Germinal center (tissue), 1 donor: ENCODE measurements around the gene KCNE1.
"Not testable (repeated sequence)": the region's sequence is repeated elsewhere in the genome, so short reads cannot be mapped to it uniquely, and the experiment has no call there.

Experiments used
- DNase-seq: peaks from one replicate; pipeline ENCODE4 v3.0.0; 2012; ENCODE audit warnings: mixed read lengths, low spot score

The KCNE1 gene

GRCh38 chr21:34511181-34511580, 829 bp downstream of the KCNE1 start:
- DNase-seq, result no peak

GRCh38 chr21:34510148-34511142, 1.6 kb downstream of the KCNE1 start:
- DNase-seq, result peak; percentile 25

DNA sequence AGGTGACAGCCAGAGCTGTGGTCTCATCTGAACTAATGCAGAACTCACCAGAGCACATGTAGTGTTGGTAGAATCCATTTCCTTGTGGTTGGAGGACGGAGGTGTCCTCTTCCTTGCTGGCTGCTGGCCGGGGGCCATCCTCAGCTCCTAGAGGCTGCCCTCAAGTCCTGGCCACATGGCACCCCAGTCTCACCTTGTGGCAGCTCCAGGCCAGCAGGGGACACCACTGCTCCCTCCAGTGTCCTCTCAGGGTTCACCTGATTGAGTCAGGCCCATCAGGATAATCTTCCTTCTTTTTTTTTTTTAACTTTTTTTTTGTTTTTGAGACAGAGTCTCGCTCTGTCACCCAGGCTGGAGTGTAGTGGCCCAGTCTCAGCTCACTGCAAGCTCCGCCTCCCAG, 2.9 kb downstream of the KCNE1 start:
- no peak for DNase-seq

DNA sequence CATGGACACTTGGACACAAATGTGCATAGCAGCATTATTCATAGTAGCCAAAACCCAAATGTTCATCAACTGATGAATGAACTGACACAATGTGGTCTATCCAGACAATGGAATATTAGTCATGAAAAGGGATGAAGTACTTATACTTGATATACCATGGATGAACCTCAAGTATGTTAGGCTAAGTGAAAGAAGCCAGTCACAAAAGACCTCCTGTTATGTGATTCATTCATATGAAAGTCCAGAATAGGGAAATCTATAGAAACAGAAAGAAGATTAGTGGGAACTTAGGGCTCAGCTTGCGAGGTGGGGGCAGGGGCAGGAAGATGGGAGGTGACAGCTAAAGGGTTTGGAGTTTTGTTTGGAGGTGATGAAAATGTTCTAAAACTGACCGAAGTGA, 7.4 kb downstream of the KCNE1 start:
- no peak for DNase-seq

DNA sequence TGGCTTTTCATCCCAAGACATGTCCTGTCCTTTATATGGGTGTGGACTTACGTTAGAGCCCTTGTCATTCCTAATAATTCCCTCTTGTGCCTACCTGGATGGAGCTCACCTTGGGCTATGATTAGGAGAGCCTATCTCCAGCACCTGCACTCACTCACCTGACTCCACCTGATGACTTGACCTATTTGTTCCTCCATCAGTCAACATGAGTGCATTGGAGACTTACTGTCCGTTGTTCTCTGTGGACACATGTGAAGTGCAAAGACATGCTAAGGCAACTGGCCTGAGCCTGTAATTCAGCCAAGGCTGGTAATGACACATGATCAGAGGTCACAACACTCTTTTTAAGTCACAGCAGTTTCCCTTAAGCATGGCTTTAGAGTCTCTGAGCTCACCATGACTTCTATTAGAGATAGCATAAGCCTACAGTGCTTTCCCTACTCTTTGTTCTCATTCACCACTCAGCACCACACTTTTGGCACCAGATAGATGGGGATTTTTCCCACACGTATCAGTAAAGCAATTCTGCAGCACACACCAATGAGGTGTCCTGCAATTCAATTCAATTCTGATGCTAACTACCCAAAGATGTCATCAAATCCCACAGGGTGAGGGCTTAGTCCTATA, 9.4 kb downstream of the KCNE1 start:
- no peak for DNase-seq

GRCh38 chr21:34501716-34502115, 10.3 kb downstream of the KCNE1 start:
- no peak for DNase-seq

DNA sequence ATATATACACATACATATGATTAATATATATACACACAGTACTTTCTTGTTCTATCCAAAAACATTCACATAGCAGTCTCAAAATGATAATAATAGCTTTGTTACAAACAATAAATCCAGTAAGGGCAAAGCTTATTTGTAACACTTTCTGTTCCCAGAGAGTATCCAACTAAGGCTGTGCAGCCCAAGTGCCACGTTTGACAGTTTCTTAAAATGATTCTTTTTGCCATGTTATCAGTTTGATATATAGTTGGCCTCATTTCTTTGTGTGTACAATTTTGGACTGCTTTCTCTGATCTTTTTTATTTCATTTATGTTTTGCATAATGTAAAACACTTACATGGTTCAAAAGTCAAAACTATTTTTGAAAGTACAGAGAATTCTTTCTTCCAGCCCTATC, 11.8 kb downstream of the KCNE1 start:
- no peak for DNase-seq

DNA sequence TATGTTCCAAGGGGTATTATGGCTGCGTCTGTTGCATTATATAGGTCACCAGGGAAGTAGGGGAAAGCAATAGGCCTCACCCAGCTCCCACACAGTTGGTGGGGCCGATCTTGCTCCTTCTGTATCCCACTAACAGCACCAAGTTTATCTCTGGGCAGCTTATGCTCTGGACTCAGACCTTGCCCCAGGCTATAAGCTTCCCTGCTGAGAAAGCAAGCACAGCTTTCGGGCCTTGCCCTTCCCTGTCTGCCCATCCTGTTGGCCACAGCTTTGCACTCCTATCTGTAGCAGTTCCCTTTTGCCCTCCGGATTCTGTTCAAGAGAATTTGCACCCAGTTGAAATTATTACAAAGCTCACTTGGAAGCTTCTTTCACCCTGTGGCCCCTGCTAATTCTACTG, 12.9 kb downstream of the KCNE1 start:
- DNase-seq, result no peak

- no peak for DNase-seq
These were observed 13.4 kb downstream of the KCNE1 start for GRCh38 chr21:34498623-34499022.

- not testable (repeated sequence) for DNase-seq
These were observed 28.2 kb downstream of the KCNE1 start for GRCh38 chr21:34483854-34484253.

DNA sequence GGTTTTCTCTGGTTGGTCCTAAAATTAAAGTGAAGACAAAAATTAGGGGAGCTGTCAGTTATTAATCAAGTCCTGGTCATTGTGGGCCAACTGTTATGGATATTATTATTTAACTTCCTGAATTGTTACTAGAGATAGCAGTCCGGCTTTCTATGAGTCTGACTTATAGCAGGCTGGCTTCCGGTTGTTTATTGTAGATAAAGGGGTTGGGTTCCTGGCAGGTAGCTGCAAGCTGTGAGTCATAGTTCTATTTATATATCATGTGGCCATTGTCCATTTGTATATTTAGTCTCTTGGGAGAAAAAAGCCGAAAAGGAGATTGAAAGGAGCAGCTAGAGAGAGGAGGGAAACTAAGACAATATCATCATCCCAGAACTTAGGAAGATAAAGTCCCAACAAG, 28.6 kb downstream of the KCNE1 start:
- DNase-seq, result not testable (repeated sequence)

- not testable (repeated sequence) for DNase-seq
These were observed 44.7 kb downstream of the KCNE1 start for GRCh38 chr21:34467333-34467732.

DNA sequence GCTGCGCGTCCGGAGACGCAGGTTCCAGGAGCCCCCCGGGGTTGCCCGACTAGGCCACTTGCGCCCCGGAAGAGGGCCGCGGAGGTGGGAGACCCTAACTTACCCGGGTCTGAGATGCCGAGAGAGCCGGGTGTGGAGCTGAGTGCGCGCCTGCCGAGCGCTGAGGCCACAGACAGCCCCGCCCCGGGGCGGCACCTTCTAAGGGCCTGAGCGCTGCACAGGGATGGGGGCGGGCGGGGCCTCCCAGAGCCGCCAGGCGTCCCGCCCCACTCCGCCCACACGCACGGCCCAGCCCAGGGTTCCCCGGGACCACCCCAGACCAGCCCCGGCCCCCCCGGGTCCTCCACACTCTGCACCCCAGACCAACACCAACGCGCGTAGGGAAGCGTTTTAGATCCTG, 52.6 kb downstream of the KCNE1 start:
- not testable (repeated sequence) for DNase-seq

- DNase-seq, result not testable (repeated sequence)
These were observed 53.7 kb downstream of the KCNE1 start for GRCh38 chr21:34458266-34458665.

GRCh38 chr21:34456180-34456579, 55.8 kb downstream of the KCNE1 start:
- DNase-seq, result not testable (repeated sequence)

GRCh38 chr21:34455628-34456027, 56.4 kb downstream of the KCNE1 start:
- not testable (repeated sequence) for DNase-seq

- DNase-seq, result not testable (repeated sequence)
These were observed 65.0 kb downstream of the KCNE1 start for GRCh38 chr21:34447018-34447417.

DNA sequence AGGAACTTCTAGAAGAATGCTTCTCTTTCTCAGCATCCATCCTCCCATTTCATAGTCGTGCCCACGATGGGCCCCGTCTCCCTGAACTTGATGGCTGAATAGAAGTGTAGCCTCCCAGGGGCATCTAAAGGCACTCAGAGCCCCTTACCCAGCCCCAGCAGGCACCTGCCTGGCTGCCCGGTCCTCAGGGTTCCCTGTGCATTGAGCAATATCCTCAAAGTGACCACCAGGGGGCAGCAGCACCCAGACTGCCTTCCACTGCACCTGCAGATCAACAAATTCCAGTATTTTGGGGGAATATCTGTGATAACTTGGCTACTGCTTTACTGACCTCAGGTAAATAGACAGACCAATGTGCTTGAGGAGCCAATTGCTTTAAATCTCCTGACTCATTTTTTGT, 68.5 kb downstream of the KCNE1 start:
- DNase-seq, result not testable (repeated sequence)

GRCh38 chr21:34429710-34430109, 82.3 kb downstream of the KCNE1 start:
- not testable (repeated sequence) for DNase-seq

DNA sequence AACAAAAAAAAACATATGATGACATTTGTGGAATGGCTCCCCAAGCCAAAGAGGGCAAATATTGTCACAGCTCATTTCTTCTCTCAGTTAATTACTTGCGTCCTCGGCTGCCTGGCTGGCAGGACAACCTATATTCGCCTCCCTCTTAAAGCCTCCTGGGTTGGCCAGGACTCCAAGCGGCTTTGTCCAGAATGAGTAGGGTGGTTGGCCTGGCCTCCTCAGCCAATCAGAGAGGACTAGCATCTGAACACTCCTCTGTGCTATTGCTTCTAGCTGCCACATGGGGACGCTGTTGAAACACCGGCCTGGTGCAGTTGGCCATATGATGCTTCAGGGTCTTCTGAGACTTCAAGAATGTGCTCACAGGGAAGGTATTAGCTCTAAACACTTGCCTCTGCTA, 83.6 kb downstream of the KCNE1 start:
- not testable (repeated sequence) for DNase-seq

DNA sequence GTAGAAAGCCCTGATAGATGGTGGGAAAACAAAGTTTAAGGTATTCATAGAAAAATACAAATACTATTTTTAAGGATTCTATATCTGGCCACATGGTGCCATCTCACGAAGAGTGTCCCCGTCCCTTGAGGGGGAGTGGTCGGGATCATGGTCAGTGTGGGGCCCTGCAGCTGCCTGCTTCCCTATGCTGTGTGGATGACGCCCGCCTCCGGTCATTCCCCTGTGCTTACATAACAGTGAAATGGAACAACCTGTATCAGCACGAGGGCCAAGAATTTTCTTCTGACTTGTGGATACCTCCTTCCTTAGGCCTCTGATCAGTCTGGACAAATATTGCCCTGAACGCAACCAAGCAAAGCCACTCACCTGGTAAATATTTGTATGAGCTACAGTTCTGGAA, 84.7 kb downstream of the KCNE1 start:
- DNase-seq, result not testable (repeated sequence)

DNA sequence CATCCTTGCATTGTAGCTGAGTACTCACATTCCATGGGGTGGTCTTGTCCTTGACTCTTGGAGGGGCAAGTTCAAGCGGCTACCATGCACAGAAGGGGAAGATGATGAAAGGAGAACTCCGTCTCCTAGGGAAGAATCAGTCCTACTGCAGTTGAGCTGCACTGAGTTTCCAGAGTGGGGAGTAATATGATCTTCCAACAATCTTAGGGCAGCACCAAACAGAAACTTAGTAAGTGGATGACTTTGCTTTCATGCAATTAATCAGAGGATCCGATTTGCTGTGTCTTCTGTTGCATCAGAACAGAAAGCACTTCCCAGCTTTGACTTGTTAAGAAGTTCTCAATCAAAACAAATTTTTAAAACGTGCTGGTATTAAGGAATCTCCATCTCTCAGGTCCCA, 88.2 kb downstream of the KCNE1 start, which contains the start of gene SMIM34:
TSS of gene SMIM34 (minus strand) at position 147 of the 400 bp plus-strand sequence. CDS start at position 35, 112 bp downstream.
- not testable (repeated sequence) for DNase-seq
